Measurements from ENCODE around the gene ZNF518B. TPM values are rescaled to one million over a fixed set of nuclear protein-coding genes. Genes with fewer than 3 reads are reported as not detected.

Gene ZNF518B
- total and polyA plus RNA-seq, 2 of the 13 experiments (the other 11 are each of a cell fraction or from before 2014, with no cell fraction given) = 0.02 TPM; not detected in 1

DNA sequence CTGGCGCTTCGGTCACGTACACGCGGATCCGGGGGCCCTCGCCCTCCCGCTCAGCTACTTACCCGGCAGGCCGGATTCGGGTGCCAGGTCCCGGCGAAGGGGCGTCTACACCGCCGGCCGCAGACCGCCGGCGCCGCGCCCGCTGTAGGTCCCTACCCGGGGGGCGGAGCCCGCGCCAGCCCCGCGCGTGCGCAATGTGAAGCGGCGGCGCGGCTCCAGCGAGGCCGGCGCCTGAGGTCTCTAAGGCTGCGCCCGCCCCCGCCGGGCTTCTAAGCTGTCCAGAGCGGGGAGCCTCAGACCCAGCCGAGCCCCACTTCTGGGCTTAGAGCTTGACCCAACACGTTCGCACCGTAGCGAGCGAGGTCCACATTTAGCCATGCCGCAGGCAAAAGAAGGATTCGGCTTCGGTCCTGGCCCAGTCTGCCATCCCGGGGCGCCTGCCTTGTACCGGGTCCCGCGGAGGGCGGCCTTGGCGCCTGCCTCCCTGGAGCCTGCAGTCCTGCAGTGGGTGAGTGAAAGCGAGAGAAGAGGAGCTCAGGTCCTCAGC, at the start of gene ZNF518B (continued):
- TF ChIP-seq ZNF598 (CRISPR knock-in tag; IDR thresholded peaks at IDR 0.05; ENCODE audit: borderline replicate concordance) (no peak), ATRX (CRISPR knock-in tag; IDR thresholded peaks at IDR 0.05; ENCODE audit: borderline replicate concordance) (no peak), STAT6 (CRISPR knock-in tag; IDR thresholded peaks at IDR 0.05; ENCODE audit: borderline replicate concordance) (no peak), ZNF326 (CRISPR knock-in tag; IDR thresholded peaks at IDR 0.05; ENCODE audit: borderline replicate concordance) (no peak), ZNF746 (CRISPR knock-in tag; IDR thresholded peaks at IDR 0.05) (no peak)

DNA sequence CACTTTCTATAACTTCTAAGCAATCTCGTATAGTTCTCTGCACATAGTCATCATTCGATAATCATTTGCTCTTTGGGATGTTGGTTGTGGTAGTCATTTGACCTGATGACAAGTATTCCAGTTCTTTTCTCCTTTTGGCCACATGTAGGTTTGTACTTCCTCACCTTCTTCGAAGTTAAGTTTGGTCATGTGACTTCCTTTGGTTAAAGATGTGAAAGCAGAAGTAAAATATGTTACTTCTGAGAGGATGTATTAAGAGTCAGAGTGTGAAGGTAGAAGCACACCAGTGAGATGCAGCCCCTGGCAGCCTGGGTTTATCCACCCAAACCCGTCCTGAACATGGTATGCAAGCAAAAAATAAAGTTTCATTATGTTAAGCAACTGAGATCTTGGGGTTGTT, 48.9 kb upstream of the ZNF518B start:
- Histone ChIP-seq H3K79me2 (ENCODE audit: insufficient read depth, low read length) (no peaks in the 10 kb centered on the region), H3K4me2 (ENCODE audit: low read depth, low read length) (no peak overlapping the region), H3K4me3 (replicated peaks in 1 of 3; ENCODE audit: insufficient read depth in 1 of 3, low read depth in 2 of 3, low read length in 3 of 3) (no peak overlapping the region), H3K9me3 (ENCODE audit: low read length) (no peaks in the 10 kb centered on the region), H3K27me3 (ENCODE audit: control insufficient read depth in 1 of 2, insufficient read depth in 2 of 2, low read length in 2 of 2) (no peaks in the 10 kb centered on the region; a peak in 1 of 5 replicates), H3K27ac (ENCODE audit: extremely low read length, insufficient read depth, low read length) (no peak overlapping the region), H3K36me3 (replicated peaks in 1 of 2; ENCODE audit: control insufficient read depth in 1 of 2, insufficient read depth in 2 of 2, low read length in 2 of 2) (no peaks in the 10 kb centered on the region), H4K20me1 (ENCODE audit: insufficient read depth, low read length) (no peaks in the 10 kb centered on the region), H3K9ac (ENCODE audit: insufficient read depth, low read depth, low read length) (no peak overlapping the region), H2AFZ (ENCODE audit: low read length) (no peak overlapping the region), H3K4me1 (ENCODE audit: insufficient read depth, low read length) (no peaks in the 10 kb centered on the region)
- ChIA-PET POLR2A (no interaction called here), CTCF (ENCODE audit: low intra/inter-chr PET ratio, low total read pairs) (no interaction called here)
- no peak for FAIRE-seq
- WGBS (ENCODE audit: low lambda C conversion rate) = 4% methylated on average over 4 of the region's 4 CpGs
- no TSS peak for BruUV-seq (replicated peaks)
- in situ Hi-C loops (cut with HindIII; ENCODE audit: extremely low pct_ligation_motif_present, low pct_unique_long_range_greater_than_20kb) = no loop called here
- intact Hi-C loops (cut with micrococcal nuclease; ENCODE audit: unreplicated experiment) = no loop called here
- no peak for DNase-seq (ENCODE audit: low spot score)
- no peak for ATAC-seq
- TF ChIP-seq GPN1 (CRISPR knock-in tag; IDR thresholded peaks at IDR 0.05; ENCODE audit: borderline replicate concordance) (no peak), SAFB2 (CRISPR knock-in tag; IDR thresholded peaks at IDR 0.05; ENCODE audit: borderline replicate concordance, low read depth) (no peak), ARNT (IDR thresholded peaks at IDR 0.05) (no peak), SNAPC4 (CRISPR knock-in tag; IDR thresholded peaks at IDR 0.05) (no peak), ZUFSP (CRISPR knock-in tag; IDR thresholded peaks at IDR 0.05; ENCODE audit: borderline replicate concordance) (no peak), KDM1A (CRISPR knock-in tag; IDR thresholded peaks at IDR 0.05) (no peak), GZF1 (CRISPR knock-in tag; IDR thresholded peaks at IDR 0.05) (no peak)
- TF ChIP-seq, protein P1, sequence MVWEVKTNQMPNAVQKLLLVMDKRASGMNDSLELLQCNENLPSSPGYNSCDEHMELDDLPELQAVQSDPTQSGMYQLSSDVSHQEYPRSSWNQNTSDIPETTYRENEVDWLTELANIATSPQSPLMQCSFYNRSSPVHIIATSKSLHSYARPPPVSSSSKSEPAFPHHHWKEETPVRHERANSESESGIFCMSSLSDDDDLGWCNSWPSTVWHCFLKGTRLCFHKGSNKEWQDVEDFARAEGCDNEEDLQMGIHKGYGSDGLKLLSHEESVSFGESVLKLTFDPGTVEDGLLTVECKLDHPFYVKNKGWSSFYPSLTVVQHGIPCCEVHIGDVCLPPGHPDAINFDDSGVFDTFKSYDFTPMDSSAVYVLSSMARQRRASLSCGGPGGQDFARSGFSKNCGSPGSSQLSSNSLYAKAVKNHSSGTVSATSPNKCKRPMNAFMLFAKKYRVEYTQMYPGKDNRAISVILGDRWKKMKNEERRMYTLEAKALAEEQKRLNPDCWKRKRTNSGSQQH (CRISPR knock-in tag; IDR thresholded peaks at IDR 0.05; ENCODE audit: low read depth) = no peak
